GF-D8 (cell line): ENCODE measurements around the gene MARK1.
"Not testable (repeated sequence)": the region's sequence is repeated elsewhere in the genome, so short reads cannot be mapped to it uniquely, and the experiment has no call there.

Experiments
- DNase-seq: peaks from one replicate; lab custom pipeline; 2025; lab: John Stamatoyannopoulos, UW

MARK1 gene

DNA sequence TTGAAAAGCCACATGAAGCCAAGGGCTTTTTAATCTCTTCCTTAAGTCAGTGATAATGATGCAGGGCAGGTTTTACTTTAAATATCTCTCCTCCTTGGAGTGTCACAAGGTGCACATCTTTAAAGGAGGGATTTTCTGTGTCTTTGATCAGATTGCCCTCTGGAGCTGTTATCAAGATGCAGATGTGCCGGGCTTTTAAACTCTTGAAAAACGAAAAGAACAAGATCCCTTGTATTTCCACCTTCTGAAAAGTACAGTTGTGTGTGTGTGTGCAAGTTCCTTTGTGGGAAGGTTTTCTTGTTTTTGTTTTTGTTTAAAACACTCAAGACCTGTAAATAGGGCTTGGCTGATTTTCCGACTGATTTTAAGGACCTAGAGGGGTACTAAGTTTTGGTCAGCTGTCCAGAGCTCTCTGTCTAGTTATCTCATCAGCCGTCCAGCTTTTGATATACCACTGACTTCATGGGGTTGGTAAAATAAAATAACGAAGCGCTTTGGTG lies 1.6 kb downstream of the MARK1 start:
- DNase-seq: no peak

DNA sequence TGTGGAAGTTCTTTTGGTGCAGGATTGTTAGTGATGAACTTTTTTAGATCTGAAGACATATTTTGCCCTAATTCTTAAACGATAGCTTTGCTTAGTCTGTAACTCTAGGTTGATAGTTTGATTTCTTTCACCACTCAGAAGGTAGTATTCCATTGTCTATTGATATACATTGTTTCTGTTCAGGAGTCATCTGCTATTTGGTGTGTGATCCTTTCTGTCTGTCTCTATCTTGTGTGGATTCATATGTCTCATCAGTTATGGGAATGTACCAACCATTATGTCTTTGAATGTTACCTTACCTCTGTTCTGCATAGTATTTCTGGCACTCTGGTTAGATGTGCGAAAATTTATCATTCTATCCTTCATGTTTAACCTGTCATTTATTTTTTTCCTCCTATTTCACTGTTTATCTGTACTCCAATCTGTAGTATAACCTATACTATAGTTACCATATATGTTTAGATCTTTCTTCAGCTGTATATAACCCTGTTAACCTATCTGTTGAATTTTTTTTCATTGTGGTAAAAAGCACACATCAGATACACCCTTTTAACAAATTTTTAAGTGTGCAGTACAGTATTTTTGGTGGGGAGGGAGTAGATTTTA lies 5.7 kb downstream of the MARK1 start:
- DNase-seq: no peak

DNA sequence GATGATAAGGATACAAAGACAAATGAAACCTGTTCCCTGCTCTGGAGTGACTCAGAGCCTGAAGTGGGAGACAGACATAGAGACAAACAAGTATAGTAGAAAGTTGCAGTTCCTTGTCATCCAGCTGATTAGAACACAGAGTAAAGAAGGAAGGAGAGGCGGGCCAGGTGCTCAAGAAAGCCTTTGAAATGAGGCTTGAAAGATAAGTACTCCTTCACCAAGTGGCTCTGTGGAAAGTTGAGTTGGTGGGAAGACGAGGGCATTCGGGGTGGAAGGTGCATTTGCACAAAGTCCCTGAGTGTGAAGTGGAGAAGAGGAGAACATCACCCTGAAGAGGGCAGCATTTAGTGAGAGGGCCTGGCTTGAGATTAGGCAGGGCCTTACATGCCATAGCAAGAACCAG lies 17.0 kb downstream of the MARK1 start:
- no peak for DNase-seq

DNA sequence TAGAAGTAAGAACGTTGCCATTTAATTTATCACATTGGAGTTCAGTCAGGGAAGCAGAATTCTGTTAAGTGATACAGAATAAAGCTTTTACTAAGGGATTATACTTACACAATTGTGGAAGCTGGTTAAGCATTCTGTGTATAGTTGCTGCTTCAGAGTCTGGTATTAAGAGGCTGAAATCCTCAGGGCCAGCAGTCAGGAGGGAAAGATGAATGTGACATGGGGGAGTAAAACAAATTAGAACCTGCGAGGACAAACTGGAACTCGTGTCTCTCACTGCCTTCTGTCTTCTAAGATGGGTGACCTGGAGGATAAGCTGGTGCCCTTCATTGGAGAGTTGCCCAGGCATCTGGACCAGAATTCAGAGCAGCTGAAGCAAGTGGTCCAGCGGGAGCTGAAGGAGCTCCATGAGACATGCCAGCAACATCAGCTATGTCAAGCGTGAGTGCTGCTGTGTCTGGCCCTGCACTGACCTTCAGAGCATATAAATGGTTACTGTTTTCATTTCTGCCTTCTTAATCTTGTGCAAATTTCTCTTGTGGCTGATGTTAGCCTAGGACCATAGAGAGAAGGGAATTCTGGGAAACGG lies 23.0 kb downstream of the MARK1 start:
- DNase-seq: no peak

DNA sequence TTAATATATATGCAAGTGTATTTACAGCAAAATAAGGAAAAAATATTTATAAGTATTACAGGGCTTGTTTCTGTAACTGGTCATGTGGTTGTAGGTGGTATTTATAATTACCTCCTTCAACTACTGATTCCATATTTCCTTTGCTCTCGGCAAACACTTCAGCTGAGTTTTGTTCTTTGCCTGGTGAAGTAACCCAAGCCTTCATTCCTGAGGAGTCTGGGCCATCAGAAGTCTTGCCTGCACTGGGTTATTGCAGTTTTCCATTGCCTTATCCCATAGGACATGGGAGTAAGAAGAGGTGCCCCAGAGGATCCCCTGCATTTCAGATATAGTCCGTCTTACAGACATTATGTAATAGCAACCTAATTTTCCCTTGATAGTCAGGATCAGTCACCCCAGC lies 23.8 kb downstream of the MARK1 start:
- DNase-seq: no peak

DNA sequence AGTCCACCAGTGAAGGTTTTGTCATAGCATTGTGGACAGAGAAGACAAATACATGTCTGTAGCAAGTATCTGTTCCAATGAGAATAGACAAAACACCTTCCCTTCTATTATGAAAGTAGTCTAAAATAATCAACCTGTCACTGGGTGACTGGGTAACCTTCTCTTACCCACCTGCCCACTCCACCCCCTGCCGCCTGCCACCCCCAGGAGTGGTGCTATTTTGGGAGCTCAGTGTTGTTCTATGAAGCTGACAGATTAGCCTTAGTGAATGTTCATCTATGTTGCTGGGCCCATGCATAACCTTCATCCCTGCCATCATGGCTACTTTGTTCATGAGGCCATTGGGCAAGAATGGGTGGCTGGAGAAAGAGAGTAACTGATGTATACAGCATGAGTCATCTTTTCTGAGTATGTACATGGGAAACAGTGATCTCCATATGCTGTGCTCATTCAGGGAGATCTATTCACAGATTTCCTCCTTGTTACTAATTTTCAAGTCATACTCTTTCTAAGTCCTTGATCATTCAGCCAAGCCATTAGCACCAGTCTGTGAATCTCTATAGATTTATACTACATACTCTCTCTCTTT lies 24.8 kb downstream of the MARK1 start:
- no peak for DNase-seq

DNA sequence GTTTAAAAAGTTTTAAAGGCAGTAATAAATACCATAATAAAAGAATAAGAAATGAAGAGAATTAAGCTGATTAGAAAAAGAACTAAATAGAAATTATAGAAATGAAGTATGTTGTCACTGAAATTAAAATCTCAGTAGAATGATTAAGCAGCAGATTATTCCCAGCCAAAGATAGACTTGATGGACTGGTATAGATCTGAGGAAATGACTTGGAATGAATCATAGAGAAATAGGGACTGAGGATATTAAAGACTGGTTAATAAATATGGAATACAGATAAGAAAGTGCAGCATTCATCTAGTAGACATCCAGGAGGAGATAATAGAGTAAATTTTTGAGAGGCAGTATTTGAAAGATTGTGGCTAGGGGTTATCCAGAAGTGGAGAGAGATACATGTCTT lies 28.7 kb downstream of the MARK1 start:
- DNase-seq: no peak

DNA sequence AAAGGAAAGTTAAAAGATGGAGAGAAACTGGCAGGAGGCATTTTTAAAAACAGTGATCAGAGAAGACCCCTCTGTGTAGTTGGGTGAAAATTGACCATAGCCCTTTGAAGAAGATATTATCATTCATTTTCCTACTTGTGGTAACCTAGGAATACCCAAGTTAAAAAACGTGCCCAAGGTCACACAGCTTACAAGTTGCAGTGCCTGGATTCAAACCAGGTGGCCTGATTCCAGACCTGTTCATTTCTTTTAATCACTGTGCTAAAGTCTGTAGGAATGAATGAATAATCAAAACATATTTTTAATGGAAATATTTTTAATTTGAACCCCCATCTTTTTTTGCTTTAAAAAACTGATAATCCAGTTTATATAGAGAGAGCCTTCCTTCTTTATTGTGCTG lies 35.6 kb downstream of the MARK1 start:
- DNase-seq: no peak

DNA sequence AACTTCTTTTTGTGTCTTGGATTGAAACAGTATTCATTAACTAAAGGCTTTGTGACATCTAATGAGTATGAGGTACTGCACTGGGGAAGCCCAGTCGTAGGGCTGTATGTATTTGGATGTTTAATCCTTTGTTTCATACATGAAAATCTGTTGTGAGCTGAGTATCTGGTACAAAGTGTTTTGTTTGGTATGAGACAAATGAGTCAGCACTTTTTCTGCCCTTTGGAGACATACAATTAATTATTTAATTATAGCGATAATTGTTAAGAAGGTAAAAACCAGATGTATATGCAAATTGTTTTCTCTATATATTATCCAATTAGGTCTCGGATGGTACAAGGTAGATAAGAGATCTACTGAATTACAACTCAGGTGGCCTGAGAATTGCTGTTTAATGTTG lies 36.3 kb downstream of the MARK1 start:
- no peak for DNase-seq

DNA sequence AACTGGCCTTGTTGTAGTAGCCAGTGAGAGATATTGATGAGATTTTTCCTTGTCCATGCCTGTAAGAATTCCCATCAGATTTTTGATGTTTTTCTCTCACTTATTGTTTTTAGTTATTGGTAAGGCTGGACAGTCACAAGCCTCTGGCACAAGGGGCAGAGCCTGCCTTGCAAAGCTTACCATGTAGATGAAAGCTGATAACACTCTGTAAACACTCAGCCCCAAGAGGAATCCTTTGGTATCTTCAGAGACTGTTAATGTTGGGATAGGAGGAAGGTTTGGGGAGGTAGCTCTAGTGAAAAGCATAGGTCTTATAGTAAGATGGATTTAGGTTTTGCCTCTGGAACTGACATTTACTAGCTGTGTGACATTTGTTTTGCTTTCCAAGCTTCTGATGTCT lies 37.7 kb downstream of the MARK1 start:
- DNase-seq: no peak

DNA sequence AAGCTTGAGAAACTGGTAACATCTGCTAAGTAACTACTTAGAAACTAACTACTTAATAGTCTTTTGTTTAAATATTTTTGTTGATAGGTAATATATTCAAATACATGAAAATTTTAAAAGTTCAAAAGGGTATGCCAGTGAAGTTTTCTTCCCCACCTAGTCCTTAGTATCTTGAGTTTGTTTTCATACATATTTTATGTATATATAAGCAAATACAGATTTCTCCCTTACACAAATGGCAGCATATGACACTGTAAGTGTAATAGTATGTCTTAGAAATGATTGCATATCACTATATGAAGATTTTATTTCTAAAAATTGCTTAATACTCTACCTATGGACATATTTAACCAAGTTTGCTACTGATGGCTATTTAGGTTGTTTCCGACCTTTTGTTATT lies 38.9 kb downstream of the MARK1 start:
- DNase-seq: no peak

DNA sequence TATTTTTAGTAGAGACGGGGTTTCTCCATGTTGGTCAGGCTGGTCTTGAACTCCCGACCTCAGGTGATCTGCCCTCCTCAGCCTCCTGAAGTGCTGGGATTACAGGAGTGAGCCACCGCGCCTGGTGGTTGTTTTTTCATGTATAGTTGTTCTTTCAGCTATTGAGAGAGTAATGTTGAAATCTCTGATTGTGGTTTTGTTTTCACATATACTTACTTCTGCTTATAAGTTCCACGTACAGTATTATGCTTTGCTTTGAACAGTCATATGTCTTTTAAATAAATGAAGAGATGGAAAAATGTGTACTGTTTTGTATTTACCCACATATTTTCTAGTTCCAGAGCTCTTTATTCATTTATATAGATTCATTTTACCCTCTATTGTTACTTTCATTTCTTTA lies 44.5 kb downstream of the MARK1 start:
- DNase-seq: no peak

DNA sequence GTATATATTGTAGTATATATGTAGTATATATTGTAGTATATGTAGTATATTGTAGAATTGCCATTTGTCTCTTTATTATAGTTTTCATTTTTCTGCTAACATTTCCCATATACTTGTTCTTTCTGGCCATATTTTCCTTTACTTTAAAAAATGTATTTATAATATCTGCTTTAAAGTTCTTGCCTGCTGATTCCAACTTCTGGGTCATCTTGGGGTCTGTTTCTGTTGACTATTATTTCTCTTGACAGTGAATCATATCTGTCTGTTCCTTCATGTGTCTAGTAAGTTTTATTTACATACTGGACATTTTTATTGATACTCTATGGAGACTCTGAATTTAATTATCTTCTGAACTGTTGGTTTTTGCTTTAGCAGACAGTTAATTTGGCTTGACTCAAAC lies 45.9 kb downstream of the MARK1 start:
- DNase-seq: no peak

DNA sequence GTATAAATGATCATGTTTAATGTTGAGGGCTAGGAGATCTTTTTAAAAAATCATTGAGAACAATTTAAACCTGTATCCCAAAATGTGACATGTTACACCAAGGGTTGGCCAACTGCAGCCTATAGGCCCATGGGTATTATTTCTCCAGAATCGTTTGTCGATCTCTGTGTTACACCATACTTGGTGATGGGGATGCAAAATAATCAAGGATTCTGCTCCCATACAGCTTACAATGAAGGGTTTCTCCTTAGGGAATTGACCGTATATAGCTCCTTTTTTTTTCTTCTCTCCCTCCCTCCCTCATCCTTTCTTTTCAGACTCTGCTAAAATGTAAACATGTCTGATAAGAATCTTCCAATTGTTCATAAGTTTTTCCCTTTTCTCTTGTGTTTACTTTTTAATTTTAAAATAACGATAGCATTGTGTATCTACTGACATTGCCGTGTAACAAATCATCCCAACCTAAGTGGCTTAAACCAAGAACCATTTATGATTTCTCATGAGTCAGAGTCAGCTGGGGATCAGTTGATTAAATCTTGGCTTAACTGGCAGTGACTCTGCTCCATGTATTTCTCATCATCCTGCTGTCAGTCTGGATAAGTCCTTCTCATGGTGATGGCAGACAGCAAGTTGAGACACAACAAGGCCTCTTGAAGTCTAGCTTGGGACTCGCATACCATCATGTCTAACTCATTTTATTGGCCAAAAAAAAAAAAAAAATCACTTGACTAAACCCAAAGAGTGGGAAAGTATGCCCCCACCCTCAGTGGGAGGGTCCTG lies 48.0 kb downstream of the MARK1 start:
- no peak for DNase-seq

DNA sequence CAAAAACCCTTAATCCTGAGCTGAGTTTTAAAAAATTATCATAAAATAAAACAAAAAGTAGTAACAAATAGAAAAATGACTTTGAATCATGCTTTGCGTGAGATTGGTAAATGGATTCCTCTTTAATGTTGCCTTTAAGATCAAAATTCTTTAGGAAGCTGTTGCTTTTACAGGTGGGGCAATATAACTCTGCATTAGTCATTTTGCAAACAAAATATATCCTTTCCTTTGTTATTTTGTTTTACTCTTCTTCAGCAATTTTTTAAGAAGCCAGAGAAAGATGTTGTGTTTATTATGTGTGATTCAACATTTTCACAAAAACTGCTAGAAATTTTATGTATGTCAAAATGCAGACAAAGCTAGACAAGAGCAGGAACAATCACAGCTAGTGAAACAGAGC lies 50.0 kb downstream of the MARK1 start:
- no peak for DNase-seq

DNA sequence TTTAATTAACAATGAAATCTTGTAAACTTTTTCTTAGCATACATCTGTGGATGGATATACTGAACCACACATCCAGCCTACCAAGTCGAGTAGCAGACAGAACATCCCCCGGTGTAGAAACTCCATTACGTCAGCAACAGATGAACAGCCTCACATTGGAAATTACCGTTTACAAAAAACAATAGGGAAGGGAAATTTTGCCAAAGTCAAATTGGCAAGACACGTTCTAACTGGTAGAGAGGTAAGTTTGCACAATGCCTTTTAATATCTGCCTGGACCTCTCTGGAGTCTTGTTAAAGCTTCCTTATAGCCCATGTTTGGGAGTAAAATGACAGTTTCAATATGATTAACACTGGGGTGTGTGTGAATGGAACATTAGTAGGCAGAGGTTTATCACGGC lies 51.4 kb downstream of the MARK1 start:
- no peak for DNase-seq

DNA sequence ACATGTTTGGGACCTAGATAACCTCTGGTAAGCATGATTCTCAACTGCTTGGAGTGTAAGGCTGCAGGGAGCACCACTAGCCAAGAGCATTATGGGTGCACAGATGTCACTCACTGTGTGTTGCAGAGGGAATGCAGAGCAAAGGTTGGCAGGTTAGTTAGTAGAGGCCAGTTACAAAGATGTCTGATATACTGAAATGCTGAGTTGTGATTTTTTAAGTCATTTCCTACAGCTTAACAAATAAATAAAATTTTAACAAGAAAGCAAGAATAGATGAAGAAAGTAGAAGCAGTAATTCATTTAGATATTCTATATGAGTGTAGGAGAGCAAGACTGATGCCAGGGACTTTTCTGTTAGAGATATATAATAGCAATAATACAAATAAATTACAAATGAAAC lies 64.8 kb downstream of the MARK1 start:
- no peak for DNase-seq

DNA sequence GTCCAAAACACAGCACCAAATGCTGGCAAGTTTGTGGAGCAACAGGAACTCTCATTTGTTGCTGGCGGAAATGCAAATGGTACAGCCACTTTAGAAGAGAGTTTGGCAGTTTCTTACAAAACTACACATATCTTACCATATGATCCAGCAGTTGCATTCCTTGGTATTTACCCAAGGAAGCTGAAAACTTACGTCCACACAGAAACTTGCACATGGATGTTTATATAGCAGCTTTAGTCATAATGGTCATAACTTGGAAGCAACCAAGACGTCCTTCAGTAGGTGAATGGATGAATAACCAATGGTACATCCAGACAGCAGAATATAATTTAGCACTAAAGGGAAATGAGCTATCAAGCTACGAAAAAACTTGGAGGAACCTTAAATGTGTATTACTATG lies 66.4 kb downstream of the MARK1 start:
- DNase-seq: no peak

DNA sequence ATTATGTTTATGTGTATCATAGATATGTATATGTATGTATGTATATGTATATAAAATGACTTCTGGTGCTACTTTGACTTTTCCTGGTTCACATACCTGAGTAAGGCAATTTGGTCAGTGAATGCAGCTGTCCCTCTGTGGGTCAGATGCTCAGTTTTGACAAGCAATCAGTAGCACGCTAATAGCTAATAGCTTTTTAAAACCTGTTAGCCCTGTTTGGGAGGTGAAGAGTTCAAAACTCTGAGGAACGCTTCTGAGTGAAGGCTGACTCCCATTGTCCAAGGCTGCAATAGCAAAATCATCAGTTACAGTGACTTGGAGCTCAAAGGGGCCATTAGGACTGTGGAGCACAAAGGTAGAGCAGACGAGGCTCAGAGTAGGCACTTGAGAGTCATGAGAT lies 67.2 kb downstream of the MARK1 start:
- no peak for DNase-seq

DNA sequence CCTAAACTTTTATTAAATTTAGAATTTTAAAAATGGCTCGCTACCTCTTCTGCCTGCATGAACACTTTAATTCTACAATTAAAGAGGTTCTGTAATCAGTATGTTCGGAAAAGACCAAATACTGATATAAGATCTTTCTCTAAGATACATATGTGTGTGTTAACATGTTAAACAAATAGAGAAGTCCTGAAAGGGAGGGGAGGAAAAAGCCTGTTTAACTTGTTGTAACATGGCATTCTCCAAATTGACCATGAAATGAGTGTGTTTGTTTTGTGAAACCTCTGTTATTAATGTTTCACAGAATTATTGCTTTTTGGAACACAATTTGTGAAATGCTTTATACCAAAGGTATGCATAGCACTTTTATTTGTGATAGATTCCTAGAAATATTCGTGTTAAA lies 77.0 kb downstream of the MARK1 start:
- DNase-seq: no peak

DNA sequence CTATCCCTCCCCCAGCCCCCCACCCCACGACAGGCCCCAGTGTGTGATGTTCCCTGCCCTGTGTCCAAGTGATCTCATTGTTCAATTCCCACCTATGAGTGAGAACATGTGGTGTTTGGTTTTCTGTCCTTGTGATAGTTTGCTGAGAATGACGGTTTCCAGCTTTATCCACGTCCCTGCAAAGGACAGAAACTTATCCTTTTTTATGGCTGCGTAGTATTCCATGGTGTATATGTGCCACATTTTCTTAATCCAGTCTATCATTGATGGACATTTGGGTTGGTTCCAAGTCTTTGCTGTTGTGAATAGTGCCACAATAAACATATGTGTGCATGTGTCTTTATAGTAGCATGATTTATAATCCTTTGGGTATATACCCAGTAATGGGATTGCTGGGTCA lies 77.7 kb downstream of the MARK1 start:
- DNase-seq: not testable (repeated sequence)

DNA sequence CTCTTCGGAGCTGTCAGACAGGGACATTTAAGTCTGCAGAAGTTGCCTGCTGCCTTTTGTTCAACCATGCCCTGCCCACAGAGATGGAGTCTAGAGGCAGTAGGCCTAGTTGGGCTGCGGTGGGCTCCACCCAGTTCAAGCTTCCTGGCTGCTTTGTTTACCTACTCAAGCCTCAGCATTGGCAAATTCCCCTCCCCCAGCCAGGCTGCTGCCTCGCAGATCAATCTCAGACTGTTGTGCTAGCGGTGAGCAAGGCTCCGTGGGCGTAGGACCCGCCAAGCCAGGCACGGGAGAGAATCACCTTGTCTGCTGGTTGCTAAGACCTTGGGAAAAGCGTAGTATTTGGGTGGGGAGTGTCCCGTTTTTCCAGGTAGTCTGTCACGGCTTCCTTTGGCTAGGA lies 83.2 kb downstream of the MARK1 start:
- not testable (repeated sequence) for DNase-seq

DNA sequence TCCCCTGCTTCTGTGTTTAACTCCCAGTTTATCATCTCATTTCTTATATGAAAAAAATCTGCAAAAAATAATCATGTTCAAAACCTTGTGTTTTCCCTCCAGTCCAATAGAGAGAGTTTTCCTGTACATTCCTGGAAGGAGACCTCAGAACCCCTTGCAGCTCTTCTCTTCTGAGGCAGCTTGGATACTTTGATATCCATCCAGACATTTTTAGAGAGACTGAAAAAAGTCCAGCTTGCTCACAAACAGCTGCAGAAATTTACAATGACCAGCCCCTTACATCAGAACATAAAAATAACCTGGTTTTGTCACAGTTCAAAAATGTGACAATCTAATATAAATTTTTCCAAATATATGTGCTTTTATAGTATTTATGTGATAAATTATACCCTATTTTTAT lies 88.9 kb downstream of the MARK1 start:
- no peak for DNase-seq
